DMS79 (cell line): ENCODE data around the gene BATF3.
"Not testable (repeated sequence)": the region's sequence is repeated elsewhere in the genome, so short reads cannot be mapped to it uniquely, and the experiment has no call there.

Experiments
- DNase-seq: peaks from one replicate; lab custom pipeline; 2025; lab: John Stamatoyannopoulos, UW

Gene BATF3

DNA sequence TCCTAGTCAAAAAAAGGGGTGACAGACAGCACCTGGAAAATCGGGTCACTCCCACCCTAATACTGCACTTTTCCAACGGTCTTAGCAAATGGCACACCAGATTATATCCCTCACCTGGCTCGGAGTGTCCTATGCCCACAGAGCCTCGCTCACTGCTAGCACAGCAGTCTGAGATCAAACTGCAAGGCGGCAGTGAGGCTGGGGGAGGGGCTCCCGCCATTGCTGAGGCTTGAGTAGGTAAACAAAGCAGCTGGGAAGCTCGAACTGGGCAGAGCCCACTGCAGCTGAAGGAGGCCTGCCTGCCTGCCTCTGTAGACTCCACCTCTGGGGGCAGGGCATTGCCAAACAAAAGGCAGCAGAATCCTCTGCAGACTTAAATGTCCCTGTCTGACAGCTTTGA is 41.4 kb downstream of the BATF3 start:
- not testable (repeated sequence) for DNase-seq

- DNase-seq = no peak
Observed at GRCh38 chr1:212656730-212657129, 42.9 kb downstream of the BATF3 start.

GRCh38 chr1:212655668-212656440 is 43.8 kb downstream of the BATF3 start:
- DNase-seq = no peak

GRCh38 chr1:212652609-212653008 is 47.0 kb downstream of the BATF3 start:
- no peak for DNase-seq

- no peak for DNase-seq
Observed at GRCh38 chr1:212651977-212652376, 47.7 kb downstream of the BATF3 start.

DNA sequence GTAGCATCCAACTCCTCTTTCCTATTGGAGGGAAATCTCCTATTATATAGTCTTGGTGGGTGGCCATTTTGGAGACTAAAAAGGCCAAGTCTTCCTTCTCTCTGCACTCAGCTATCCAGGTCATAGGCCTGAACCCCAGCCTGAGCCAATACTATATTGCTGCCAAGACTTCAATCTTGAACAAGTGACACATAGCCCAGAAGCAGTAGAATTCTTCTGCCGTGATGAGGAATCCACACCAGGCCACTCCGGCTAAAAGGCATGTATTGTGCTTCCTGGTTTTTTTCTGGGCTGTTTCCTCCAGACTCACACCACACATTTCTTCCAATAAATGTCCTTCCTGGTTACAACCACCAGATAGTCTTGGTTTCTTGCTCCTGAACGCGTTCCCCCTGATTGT is 48.1 kb downstream of the BATF3 start:
- DNase-seq = no peak

GRCh38 chr1:212650228-212650627 is 49.4 kb downstream of the BATF3 start:
- DNase-seq = peak; percentile 15

GRCh38 chr1:212649020-212649419 is 50.6 kb downstream of the BATF3 start:
- DNase-seq = no peak

- DNase-seq = no peak
Observed at GRCh38 chr1:212648431-212648830, 51.2 kb downstream of the BATF3 start.

DNA sequence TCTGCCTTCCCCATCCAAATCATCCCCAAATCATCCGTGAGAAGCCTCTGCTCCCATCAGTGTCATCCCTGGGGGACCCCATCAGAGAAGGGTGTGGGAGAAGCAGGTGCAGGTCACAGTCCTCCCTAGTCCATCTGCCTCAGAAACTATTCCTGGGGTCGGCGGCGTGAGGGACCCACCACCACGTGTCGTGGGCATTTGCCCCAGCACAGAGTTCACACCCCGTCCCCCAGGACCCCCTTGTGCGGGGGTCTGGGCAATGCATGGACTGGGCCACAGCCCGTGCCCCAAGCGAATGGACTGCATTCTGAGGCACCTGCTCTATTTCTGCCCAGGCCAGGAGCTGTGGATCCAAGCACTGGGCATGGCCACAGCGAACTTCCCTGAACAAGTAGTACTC is 52.6 kb downstream of the BATF3 start:
- no peak for DNase-seq

DNA sequence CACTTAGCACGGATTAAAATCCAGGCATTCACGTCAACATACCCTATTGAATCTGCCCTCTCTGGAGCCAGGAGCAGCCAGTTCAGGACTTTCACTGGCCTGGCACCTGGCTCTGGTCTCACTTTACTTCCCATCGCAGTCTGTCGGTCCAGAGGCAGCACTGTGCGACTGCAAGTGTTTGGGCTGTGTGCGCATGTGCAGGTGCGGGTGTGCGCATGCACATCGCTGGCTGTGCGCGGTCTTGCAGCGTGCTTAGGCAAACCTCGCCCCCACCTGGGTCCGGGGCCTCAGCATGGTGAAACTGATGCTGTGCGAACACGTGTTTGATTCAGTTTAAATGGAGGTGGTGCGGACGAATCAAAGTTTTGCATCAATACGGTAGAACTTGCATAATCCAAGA is 53.1 kb downstream of the BATF3 start:
- DNase-seq = no peak

DNA sequence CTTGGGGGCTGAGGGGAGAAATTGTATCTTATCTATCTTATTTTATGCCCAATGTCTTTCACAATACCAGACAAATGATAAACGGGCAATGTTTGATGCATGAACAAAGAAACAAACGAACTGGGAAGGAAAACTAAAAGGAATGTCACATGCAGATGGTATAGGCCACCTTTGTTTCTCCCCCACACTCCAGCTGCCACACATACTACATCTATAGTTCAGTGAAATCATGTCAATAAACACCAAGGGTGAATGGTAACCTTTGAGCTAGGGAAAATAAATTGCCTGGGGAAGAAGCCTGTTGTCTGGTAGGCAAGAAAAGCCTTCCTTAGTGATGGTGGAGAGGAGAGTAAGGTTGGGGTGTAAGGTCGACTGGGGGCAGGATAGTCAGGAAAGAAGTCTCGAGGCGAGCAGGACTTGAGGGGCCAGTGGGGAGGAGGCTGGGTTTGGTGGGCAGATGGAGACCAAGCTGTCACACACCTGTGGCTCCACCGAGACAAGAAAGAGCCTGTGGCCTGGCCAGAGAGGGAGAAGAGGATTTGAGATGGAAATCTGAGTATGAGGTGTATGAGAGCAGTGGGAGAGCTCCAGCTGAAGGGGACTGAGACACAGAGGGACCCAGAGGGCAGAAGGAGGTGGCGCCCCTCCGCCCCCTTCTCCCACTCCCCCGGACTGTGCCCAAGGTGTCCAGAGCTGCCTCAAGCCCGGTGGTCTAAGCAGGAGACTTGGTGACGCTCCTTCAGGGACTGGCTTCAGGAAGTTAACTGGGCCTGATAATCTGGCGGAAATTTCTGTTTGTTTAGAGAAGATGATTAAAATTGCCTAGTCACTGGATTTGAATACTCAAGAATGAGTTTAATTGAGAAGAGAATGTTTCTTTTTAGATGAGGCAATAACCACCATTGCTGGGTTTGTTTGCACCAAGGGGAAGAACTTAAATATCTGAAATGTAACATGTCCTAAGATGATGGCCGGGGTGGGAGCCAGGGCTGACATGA is 53.8 kb downstream of the BATF3 start:
- DNase-seq = no peak

- DNase-seq = no peak
Observed at GRCh38 chr1:212644866-212645545, 54.6 kb downstream of the BATF3 start.

DNA sequence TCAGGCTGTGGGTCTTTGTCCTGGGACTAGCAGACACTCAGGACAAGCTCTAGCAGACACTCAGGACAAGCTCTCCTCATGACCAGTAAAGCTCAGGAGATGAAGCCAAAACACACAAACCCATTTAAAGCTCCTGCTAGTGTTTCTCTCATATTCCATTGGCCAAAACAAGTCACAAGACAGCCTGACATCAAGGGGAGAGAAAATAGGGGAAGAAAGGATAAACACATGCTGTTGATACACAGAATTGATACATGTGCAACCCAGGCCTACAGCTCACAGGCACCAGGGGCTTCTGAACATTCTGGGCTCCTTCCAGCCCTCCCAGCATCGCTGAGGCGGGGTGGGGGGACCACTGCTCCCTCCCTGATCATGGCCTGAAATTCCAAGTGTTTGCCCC is 55.8 kb downstream of the BATF3 start:
- DNase-seq = no peak

- DNase-seq = no peak
Observed at GRCh38 chr1:212641956-212642355, 57.7 kb downstream of the BATF3 start.

GRCh38 chr1:212640223-212640878 is 59.3 kb downstream of the BATF3 start:
- no peak for DNase-seq

DNA sequence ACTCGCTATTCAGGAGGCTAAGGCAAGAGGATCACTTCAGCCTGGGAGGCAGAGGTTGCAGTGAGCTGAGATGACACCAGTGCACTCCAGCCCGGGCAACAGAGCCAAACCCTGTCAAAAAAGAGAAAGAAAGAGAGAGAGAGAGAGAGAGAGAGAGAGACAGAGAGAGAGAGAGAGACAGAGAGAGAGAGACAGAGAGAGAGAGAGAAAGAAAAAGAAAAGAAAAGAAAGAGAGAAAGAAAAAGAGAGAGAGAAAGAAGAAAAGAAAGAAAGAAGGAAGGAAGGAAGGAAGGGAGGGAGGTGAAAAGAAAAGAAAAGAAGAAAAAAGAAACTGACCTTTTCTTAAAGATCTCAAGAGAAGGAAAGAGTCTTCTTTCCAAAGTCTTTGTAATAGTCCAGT is 60.1 kb downstream of the BATF3 start:
- not testable (repeated sequence) for DNase-seq

GRCh38 chr1:212638492-212639151 is 61.0 kb downstream of the BATF3 start:
- no peak for DNase-seq

DNA sequence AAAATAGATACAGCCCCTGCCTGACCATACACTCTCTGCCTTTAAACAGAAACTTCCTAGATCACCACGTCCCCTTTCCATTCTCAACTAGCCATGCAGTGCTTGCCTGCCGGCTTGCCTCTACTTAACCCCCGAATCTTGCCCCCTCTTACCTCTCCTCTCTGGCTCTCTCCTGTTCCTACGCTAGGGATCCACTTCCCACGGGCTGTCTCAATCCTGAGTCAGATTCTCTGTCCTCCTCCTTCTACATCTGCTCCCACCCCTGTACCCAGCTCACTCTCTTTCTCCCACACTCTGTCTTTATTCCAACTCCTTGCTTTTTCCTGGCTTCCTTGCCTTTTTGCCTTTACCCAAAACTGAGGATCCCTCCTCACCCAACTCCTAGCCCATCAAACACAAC is 61.7 kb downstream of the BATF3 start:
- no peak for DNase-seq
